HEK293 (cell line): Measurements from ENCODE around the gene STX16.

Source experiments
- CTCF ChIA-PET: fragments of 350-600 bp; formaldehyde crosslinking; extraction: SDS; loops from one replicate; lab custom pipeline; 2021; ENCODE audit warnings: antibody characterized with exemption; lab: Yijun Ruan, JAX
- POLR2A ChIA-PET: fragments of 300-600 bp; formaldehyde crosslinking; extraction: SDS; loops from one replicate; lab custom pipeline; 2020; ENCODE audit warnings: antibody characterized with exemption, inconsistent platforms; lab: Yijun Ruan, JAX
- H3K27ac ChIP-seq: fragments of 200-500 bp; sonication (Bioruptor generic); 2 replicates; pipeline ENCODE4 v1.5.1; 2014; ENCODE audit warnings: low read depth, low read length, control low read depth, inconsistent platforms; ENCODE audit errors: extremely low read depth
- H3K36me3 ChIP-seq, 2 experiments: fragments of 200-500 bp in 1 of 2; sonication (Bioruptor generic) in 1 of 2; 1 replicate in 1 of 2; 2 replicates in 1 of 2; pipeline ENCODE4 v1.5.1; 2014 to 2017; ENCODE audit warnings: inconsistent platforms in 2 of 2, low read length in 2 of 2; ENCODE audit not compliant: control insufficient read depth in 2 of 2, insufficient read depth in 1 of 2
- H3K4me1 ChIP-seq: fragments of 200-500 bp; sonication (Bioruptor generic); 2 replicates; pipeline ENCODE4 v1.5.1; 2014; ENCODE audit warnings: mild to moderate bottlenecking, low read length, inconsistent platforms; ENCODE audit not compliant: control insufficient read depth, insufficient read depth
- H3K4me3 ChIP-seq: 2 replicates; pipeline ENCODE4 v1.5.1; 2011; ENCODE audit warnings: low read depth, mild to moderate bottlenecking, control low read depth, low read length, moderate library complexity
- H3K9me3 ChIP-seq: fragments of 200-500 bp; sonication (Bioruptor generic); 2 replicates; pipeline ENCODE4 v1.5.1; 2014; ENCODE audit warnings: low read depth, low read length, inconsistent platforms; ENCODE audit not compliant: control insufficient read depth, insufficient read depth
- PRDM6 ChIP-seq: fragments of 450-650 bp; formaldehyde crosslinking; IDR thresholded peaks from 2 replicates; pipeline ENCODE4 v1.5.1; 2017; ENCODE audit warnings: missing biosample characterization, missing genetic modification characterization
- RBAK ChIP-seq: fragments of 450-650 bp; formaldehyde crosslinking; IDR thresholded peaks from 2 replicates; pipeline ENCODE4 v1.5.1; 2016; ENCODE audit warnings: missing biosample characterization, missing genetic modification characterization
- WT1 ChIP-seq: fragments of 450-650 bp; formaldehyde crosslinking; IDR thresholded peaks from 2 replicates; pipeline ENCODE4 v1.5.1; 2016; ENCODE audit warnings: missing biosample characterization, missing genetic modification characterization
- YY1 ChIP-seq: fragments of 450-650 bp; formaldehyde crosslinking; IDR thresholded peaks from 2 replicates; pipeline ENCODE4 v1.5.1; 2018; ENCODE audit warnings: missing biosample characterization, missing genetic modification characterization
- ZFHX2 ChIP-seq: fragments of 450-650 bp; formaldehyde crosslinking; conservative IDR thresholded peaks from 2 replicates; pipeline ENCODE4 v1.5.1; 2016; ENCODE audit warnings: missing biosample characterization, missing genetic modification characterization
- ZNF10 ChIP-seq: fragments of 450-650 bp; formaldehyde crosslinking; IDR thresholded peaks from 2 replicates; pipeline ENCODE4 v1.5.1; 2017; ENCODE audit warnings: missing biosample characterization, missing genetic modification characterization
- ZNF146 ChIP-seq: fragments of 450-650 bp; formaldehyde crosslinking; IDR thresholded peaks from 2 replicates; pipeline ENCODE4 v1.5.1; 2016; ENCODE audit warnings: missing biosample characterization, missing genetic modification characterization
- ZNF174 ChIP-seq: fragments of 450-650 bp; formaldehyde crosslinking; IDR thresholded peaks from 2 replicates; pipeline ENCODE4 v1.5.0; 2017; ENCODE audit warnings: missing biosample characterization, mild to moderate bottlenecking, missing genetic modification characterization
- ZNF311 ChIP-seq: fragments of 450-650 bp; formaldehyde crosslinking; IDR thresholded peaks from 2 replicates; pipeline ENCODE4 v1.5.1; 2017; ENCODE audit warnings: missing biosample characterization, missing genetic modification characterization, borderline replicate concordance
- ZNF37A ChIP-seq: fragments of 450-650 bp; IDR thresholded peaks from 2 replicates; pipeline ENCODE4 v1.5.1; 2018; ENCODE audit warnings: missing biosample characterization, missing genetic modification characterization
- ZNF530 ChIP-seq: fragments of 450-650 bp; formaldehyde crosslinking; IDR thresholded peaks from 2 replicates; pipeline ENCODE4 v1.5.1; 2016; ENCODE audit warnings: low read depth, missing biosample characterization, missing genetic modification characterization
- ZNF548 ChIP-seq: fragments of 450-650 bp; formaldehyde crosslinking; IDR thresholded peaks from 2 replicates; pipeline ENCODE4 v1.5.1; 2016; ENCODE audit warnings: missing biosample characterization, missing genetic modification characterization
- ZNF560 ChIP-seq: fragments of 450-650 bp; formaldehyde crosslinking; IDR thresholded peaks from 2 replicates; pipeline ENCODE4 v1.5.1; 2017; ENCODE audit warnings: missing biosample characterization, missing genetic modification characterization, borderline replicate concordance
- ZNF561 ChIP-seq: fragments of 450-650 bp; IDR thresholded peaks from 2 replicates; pipeline ENCODE4 v1.5.1; 2018; ENCODE audit warnings: missing biosample characterization, missing genetic modification characterization, borderline replicate concordance
- ZSCAN30 ChIP-seq: fragments of 450-650 bp; IDR thresholded peaks from 2 replicates; pipeline ENCODE4 v1.5.1; 2018; ENCODE audit warnings: missing biosample characterization, mild to moderate bottlenecking, missing genetic modification characterization, moderate library complexity
- TF ChIP-seq, protein P1 (sequence below): fragments of 450-650 bp; formaldehyde crosslinking; IDR thresholded peaks from 2 replicates; pipeline ENCODE4 v1.5.1; 2016; ENCODE audit warnings: missing biosample characterization, missing genetic modification characterization, borderline replicate concordance
- TF ChIP-seq, protein P2 (sequence below): fragments of 450-650 bp; IDR thresholded peaks from 2 replicates; pipeline ENCODE4 v1.5.1; 2018; ENCODE audit warnings: missing biosample characterization, missing genetic modification characterization
- TF ChIP-seq, protein P3 (sequence below): sonication (generic); formaldehyde crosslinking; IDR thresholded peaks from 2 replicates; pipeline ENCODE4 v1.8.1; 2022; ENCODE audit warnings: mild to moderate bottlenecking, moderate library complexity, missing genetic modification reagents
- TF ChIP-seq, protein P4 (sequence below): fragments of 450-650 bp; formaldehyde crosslinking; conservative IDR thresholded peaks from 2 replicates; pipeline ENCODE4 v1.5.1; 2016; ENCODE audit warnings: low read depth, missing biosample characterization, missing genetic modification characterization

Gene STX16

GRCh38 chr20:58645412-58645968 is 5.6 kb upstream of the STX16 start:
- Histone ChIP-seq H3K4me1 (no peaks in the 10 kb centered on the region; the same call in 1 of the 2 replicates), H3K27ac (no peak overlapping the region)
- POLR2A ChIA-PET = no interaction called here
- CTCF ChIA-PET = interaction anchor here (0.7 kb wide), 1 partner anchor 90 kb away, joined by 5 read pairs; no protein-coding TSS in a partner anchor
- no peak for TF ChIP-seq ZFHX2 (tag by site-specific recombination)
- no peak for TF ChIP-seq ZNF560 (tag by site-specific recombination)
- no peak for TF ChIP-seq ZNF10 (tag by site-specific recombination)
- TF ChIP-seq, protein P1, sequence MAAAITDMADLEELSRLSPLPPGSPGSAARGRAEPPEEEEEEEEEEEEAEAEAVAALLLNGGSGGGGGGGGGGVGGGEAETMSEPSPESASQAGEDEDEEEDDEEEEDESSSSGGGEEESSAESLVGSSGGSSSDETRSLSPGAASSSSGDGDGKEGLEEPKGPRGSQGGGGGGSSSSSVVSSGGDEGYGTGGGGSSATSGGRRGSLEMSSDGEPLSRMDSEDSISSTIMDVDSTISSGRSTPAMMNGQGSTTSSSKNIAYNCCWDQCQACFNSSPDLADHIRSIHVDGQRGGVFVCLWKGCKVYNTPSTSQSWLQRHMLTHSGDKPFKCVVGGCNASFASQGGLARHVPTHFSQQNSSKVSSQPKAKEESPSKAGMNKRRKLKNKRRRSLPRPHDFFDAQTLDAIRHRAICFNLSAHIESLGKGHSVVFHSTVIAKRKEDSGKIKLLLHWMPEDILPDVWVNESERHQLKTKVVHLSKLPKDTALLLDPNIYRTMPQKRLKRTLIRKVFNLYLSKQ (tag by site-specific recombination) = no peak
- no peak for TF ChIP-seq ZNF146 (tag by site-specific recombination)
- no peak for TF ChIP-seq YY1 (tag by site-specific recombination)
- TF ChIP-seq, protein P2, sequence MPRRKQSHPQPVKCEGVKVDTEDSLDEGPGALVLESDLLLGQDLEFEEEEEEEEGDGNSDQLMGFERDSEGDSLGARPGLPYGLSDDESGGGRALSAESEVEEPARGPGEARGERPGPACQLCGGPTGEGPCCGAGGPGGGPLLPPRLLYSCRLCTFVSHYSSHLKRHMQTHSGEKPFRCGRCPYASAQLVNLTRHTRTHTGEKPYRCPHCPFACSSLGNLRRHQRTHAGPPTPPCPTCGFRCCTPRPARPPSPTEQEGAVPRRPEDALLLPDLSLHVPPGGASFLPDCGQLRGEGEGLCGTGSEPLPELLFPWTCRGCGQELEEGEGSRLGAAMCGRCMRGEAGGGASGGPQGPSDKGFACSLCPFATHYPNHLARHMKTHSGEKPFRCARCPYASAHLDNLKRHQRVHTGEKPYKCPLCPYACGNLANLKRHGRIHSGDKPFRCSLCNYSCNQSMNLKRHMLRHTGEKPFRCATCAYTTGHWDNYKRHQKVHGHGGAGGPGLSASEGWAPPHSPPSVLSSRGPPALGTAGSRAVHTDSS = no peak
- TF ChIP-seq ZNF561 = no peak
- no peak for TF ChIP-seq ZSCAN30
- TF ChIP-seq ZNF174 = no peak
- TF ChIP-seq, protein P3, sequence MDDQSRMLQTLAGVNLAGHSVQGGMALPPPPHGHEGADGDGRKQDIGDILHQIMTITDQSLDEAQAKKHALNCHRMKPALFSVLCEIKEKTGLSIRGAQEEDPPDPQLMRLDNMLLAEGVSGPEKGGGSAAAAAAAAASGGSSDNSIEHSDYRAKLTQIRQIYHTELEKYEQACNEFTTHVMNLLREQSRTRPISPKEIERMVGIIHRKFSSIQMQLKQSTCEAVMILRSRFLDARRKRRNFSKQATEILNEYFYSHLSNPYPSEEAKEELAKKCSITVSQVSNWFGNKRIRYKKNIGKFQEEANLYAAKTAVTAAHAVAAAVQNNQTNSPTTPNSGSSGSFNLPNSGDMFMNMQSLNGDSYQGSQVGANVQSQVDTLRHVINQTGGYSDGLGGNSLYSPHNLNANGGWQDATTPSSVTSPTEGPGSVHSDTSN (CRISPR knock-in tag) = no peak
- TF ChIP-seq RBAK (tag by site-specific recombination) = no peak
- TF ChIP-seq ZNF311 (tag by site-specific recombination) = no peak
- no peak for TF ChIP-seq WT1 (tag by site-specific recombination)
- TF ChIP-seq, all 188 proteins: peak for 0
- Histone ChIP-seq H3K9me3 (no peaks in the 10 kb centered on the region), H3K36me3 (no peaks in the 10 kb centered on the region), H3K4me3 (no peak overlapping the region)

DNA sequence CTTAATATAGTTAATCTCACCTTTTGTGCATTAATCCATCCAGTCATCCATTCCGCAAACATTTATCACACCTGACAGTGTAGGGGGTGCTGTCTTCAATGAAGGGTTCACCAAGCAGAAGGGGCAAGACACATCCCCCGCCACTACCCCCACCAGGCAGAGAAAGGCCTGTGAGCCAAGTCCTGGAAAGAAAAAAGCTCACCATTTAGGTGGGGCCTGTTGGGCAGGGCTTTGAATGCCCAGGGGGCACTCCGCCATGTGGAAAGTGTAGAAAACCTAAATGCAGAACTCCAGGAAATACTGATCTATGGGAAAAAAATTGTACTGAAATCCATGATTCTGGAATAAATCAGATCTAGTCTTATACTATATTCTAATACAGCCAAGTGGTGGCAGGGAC is 4.8 kb upstream of the STX16 start:
- Histone ChIP-seq H3K4me1 (no peaks in the 10 kb centered on the region; the same call in 1 of the 2 replicates), H3K4me3 (no peak overlapping the region), H3K9me3 (no peaks in the 10 kb centered on the region), H3K27ac (no peak overlapping the region), H3K36me3 (no peaks in the 10 kb centered on the region)
- POLR2A ChIA-PET = no interaction called here
- no peak for TF ChIP-seq ZNF548 (tag by site-specific recombination)
- no peak for TF ChIP-seq PRDM6 (tag by site-specific recombination)
- TF ChIP-seq ZNF37A (tag by site-specific recombination) = no peak
- no peak for TF ChIP-seq ZNF530
- TF ChIP-seq, protein P4, sequence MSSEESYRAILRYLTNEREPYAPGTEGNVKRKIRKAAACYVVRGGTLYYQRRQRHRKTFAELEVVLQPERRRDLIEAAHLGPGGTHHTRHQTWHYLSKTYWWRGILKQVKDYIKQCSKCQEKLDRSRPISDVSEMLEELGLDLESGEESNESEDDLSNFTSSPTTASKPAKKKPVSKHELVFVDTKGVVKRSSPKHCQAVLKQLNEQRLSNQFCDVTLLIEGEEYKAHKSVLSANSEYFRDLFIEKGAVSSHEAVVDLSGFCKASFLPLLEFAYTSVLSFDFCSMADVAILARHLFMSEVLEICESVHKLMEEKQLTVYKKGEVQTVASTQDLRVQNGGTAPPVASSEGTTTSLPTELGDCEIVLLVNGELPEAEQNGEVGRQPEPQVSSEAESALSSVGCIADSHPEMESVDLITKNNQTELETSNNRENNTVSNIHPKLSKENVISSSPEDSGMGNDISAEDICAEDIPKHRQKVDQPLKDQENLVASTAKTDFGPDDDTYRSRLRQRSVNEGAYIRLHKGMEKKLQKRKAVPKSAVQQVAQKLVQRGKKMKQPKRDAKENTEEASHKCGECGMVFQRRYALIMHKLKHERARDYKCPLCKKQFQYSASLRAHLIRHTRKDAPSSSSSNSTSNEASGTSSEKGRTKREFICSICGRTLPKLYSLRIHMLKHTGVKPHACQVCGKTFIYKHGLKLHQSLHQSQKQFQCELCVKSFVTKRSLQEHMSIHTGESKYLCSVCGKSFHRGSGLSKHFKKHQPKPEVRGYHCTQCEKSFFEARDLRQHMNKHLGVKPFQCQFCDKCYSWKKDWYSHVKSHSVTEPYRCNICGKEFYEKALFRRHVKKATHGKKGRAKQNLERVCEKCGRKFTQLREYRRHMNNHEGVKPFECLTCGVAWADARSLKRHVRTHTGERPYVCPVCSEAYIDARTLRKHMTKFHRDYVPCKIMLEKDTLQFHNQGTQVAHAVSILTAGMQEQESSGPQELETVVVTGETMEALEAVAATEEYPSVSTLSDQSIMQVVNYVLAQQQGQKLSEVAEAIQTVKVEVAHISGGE = no peak
- CTCF ChIA-PET = interaction anchor here (1.1 kb wide), 1 partner anchor 412 kb away, joined by 6 read pairs; no protein-coding TSS in a partner anchor
